GM19397 (cell line): ENCODE measurements around the gene ELN.
"Not testable (repeated sequence)": the region's sequence is repeated elsewhere in the genome, so short reads cannot be mapped to it uniquely, and the experiment has no call there.

ENCODE experiments used
- ATAC-seq: cut with Tn5 transposase; IDR thresholded peaks from one replicate; pipeline ENCODE4 v1.9.1; 2021; ENCODE audit warnings: mild to moderate bottlenecking, moderate library complexity; ENCODE audit not compliant: unreplicated experiment

The ELN gene

DNA sequence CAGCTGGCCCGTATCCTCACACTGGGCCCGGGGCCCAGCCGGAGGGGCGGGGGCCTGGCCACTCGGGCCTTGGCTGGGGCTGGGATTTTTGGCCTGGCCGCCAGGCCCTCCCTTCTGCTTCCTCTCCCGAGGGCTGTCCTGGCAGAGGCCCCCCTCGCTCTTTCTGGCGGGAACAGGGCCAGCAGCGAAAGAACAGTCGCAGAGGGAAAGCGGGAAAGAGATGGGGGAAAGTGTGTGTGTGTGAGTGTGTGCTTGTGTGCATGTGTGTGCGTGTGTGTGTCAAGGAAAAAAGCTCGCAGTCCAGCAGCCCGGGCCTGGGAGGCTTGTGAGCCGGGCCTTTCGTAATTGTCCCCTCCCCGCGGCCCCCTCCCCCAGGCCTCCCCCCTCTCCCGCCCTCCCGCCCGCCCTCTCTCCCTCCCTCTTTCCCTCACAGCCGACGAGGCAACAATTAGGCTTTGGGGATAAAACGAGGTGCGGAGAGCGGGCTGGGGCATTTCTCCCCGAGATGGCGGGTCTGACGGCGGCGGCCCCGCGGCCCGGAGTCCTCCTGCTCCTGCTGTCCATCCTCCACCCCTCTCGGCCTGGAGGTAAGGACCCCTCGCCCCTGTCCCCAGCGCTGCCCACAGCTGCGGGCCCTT lies at the start of gene ELN:
TSS of gene ELN (plus strand) at position 491 of the 638 bp plus-strand sequence. CDS start at position 506, 15 bp downstream.
- no peak for ATAC-seq

DNA sequence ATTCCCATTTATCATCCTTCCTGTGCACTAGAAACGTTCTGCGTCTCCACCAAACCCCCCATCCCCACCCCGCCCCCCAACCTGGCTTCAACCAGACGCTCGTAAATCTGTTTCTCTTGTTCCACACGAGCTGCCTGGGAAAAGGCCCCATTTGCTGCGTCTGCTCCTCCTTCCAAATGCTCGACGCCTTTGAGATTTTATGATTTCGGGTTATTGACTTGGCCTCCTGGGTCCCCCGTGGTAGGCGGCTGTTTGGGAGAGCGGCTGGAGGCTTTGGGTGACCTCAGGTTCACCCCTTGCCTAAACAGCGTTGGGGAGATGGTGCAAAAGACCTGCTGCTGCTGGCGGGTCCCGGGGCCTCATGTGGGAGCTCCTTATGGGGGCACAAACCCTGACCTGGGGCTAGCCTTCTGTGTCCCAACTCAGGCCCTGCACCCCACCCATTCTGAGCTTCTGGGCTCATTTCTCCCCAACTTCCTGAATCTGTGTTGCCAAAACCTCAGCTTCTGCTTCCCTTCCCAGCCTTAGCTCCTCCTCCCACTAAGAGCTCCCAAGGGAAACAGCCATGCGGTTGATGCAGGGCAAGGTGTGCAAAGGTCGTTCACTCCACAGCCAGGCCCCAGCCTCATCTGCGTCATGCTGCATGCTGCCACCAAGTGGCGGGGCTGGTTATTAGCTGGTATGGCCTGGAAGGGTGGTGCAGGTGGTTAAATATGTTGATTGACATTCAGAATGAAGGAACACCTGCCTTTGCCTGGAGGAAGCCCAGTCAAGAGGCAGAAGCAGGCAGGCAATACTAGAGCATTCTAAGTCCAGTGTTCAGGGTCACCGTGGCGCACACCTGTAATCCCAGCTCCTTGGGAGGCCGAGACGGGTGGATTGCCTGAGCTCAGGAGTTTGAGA lies 49.1 kb upstream of the ELN start:
- no peak for ATAC-seq

DNA sequence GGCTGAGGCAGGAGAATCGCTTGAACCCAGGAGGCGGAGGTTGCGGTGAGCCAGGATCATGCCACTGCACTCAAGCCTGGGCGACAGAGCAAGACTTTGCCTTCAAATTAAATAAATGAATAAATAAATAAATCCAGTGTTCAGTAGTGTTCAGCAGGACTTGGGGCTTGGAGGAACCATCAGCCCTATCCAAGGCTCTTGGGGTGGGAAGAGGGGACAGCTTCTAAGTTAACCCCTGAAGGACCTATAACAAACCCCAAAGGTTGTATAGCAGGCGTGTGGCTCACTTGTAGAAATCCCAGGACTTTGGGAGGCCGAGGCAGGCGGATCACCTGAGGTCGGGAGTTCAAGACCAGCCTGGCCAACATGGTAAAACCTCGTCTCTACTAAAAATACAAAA lies 48.3 kb upstream of the ELN start:
- ATAC-seq = not testable (repeated sequence)

DNA sequence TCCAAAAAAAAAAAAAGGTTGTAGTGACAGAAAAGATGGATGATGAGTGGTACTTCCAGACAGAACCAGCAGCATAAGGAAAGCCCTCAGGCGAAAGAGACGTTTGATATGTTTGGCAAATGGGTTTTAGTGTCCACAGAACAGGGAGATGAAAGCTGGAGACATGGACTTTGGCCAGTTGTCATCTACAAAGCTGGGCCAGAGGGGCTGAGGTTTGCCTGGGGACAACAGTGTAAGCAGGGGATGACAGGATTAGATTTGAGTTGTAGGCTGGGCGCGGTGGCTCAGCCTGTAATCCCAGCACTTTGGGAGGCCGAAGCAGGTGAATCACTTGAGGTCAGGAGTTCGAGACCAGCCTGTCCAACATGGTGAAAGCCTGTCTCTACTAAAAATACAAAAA lies 47.8 kb upstream of the ELN start:
- no peak for ATAC-seq

DNA sequence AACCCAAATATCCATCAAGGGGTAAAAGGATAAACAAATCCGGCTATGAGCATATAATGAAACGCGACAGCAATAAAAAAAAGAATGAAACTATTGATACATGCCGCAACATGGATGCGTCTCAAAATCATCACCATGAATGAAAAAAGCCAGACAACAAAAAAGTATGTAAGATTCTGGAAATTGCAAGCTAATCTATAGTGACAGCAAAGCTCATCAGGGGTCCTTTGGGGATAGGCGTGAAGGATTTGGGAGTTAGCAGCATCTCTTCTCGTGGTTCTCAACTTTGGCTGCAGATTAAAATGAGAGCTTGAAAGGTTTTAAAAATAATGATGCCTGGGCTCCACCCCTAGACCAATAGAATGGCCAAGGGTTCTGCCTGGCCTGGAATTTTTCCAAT lies 46.0 kb upstream of the ELN start:
- ATAC-seq = no peak

DNA sequence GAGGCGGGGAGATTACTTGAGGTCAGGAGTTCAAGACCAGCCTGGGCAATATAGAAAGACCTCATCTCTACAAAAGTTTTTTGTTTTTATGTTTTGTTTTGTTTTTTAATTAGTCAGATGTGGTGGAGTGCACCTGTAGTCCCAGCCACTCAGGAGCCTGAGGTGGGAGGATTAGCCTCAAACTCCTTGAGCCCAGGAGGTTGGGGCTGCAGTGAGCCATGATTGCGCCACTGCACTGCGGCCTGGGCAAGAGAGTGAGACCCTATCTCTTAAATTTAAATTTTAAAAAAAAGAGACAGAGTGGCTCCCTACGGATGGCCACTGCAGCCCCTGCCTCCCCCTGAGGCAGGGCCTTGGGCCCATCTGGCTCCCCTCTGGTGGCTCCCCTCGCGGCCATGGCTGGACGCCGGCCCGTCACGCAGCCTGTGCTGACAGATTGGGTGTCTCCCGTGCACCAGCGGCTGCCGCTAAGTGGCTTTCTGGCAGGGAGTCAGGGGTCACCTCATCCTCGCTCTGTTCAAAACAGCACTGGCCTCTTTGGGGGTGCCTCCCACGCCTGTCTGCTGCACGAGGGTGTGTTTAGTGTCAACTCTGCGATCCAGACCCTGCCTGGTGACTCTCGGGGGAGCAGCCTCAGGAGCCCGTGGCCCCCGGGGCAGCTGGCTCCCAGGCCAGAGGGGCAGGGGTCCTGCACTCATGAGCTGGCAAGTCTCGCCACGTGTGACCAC lies 44.4 kb upstream of the ELN start:
- ATAC-seq = no peak

DNA sequence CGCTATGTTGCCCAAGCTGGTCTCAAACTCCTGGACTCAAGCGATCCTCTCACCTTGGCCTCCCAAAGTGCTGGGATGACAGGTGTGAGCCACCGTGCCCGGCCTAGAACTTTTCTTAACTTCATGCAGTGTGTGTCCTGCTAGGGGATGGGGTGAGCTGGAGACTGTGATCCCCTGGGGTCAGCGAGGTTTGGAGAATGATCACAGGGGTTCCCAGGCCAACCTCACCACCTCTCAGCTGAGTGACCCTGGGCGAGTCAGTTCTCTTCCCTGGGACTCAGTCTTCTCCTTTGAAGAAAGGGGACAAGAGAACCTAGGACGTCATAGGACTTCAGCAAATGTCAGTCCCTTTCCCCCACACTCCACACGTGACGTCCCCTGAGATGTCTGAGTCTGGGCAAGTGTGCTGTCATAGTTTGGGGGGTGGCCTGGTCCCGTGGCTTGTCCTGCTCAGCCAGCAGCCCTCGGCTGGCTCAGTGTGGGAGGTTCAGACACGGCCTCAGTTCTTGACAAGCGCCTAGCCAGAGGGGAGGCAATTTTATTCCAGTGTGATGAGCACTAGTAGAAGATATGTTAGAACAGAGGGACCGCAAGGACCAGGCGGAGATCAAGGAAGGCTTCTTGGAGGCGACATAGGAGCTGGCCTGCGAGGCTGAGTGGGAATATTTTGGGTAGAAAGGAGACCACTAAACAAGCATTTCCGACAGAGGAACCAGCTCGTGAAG lies 43.3 kb upstream of the ELN start:
- ATAC-seq = no peak

DNA sequence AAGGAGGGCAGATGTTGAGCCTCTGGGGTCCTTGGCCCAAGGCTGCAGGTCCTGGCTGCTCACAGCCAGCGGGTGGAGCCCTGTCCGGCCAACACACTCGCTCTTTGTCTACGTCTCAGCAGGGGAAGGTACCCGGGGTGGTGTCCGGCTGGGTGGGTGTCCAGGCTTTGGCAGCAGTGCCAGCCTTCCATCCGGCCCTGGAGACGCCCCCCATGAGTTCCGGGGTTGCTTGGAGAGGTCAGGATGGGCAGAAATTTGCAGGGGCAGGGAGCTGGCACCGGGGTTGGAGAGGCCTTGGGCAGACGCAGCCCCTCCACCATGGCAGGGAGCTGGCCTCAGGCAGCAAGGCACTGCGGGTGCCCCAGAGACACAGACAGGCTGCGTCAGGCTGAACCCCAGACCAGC lies 42.2 kb upstream of the ELN start:
- ATAC-seq = no peak

DNA sequence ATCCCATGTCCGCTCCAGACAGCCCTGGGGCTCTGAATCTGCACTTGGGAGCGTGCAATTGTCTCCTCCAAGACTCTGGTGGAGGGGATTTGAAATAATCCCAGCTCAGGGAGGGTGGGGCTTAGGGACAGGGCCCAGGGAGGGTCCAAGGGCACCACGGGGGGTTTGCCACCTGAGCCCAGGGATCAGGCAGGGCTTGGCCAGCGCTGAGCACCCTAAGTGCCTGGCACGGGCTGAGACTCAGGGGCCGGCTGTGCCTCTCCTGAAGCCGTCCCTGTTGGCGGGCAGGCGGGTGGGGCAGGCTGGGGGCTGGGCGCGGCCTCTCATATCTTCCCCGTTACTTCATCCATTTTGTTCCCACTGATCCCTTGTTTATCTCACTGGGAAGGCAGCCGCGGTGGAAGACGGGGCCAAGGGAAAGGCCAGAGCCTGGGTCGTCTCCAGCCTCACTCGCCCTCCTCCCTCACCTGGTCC lies 41.8 kb upstream of the ELN start:
- ATAC-seq = no peak

DNA sequence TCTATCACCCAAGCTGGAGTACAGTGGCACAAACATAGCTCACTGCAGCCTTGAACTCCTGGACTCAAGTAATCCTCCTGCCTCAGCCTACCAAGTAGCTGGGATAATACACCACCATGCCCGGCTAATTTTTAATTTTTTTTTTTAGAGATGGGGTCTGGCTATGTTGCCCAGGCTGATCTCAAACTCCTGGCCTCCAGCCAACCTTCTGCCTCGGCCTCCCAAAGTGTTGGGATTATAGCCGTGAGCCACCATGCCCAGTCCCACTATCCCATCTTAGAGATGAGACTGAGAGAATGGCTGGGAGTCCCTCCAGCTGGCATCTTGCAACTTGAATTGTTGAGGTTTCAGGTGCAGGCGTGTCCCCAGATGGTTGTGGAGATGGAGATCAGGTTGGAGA lies 40.7 kb upstream of the ELN start:
- ATAC-seq = no peak

DNA sequence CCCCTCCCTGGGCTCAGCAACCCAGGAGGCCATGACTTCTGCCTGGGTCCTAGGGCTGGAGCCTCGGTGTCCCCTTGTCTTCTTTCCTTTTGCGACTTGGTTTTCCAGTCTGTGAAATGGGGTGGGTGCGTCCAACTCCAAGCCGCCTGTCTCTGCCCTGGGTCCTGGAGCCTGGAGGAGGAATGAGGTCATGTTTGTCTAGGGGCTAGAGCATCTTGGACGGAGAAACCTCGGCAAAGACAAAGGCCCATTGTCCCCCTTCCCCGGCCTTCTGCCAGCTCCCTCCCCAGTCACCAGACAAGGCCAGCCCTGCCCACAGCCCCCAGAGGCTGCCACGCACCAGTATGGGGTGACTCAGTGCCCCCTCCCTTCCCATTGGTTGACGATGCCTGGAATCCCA lies 39.8 kb upstream of the ELN start:
- ATAC-seq = no peak

DNA sequence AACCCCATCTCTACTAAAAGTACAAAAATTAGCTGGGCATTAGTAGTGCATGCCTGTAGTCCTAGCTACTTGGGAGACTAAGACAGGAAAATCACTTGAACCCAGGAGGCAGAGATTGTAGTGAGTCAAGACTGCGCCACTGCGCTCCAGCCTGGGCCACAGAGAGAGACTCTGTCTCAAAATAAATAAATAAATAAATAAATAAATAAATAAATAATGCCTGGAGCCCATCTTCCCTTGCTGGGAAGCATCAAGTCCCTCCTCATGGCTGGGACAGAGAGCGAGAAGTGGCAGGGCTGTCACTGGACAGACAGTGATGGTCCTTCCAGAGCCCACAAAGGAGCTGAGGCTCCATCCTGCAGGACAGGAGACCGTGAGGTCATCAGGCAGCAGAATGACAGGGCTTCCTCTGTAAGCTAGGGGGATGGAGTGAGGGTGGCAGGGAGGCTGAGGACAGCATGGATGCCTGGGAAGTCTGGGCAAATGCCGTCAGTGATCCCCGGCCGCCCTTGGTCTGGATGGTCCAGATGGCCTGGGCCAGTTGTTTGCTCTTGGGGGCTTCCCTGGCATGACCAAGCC lies 36.4 kb upstream of the ELN start:
- no peak for ATAC-seq

DNA sequence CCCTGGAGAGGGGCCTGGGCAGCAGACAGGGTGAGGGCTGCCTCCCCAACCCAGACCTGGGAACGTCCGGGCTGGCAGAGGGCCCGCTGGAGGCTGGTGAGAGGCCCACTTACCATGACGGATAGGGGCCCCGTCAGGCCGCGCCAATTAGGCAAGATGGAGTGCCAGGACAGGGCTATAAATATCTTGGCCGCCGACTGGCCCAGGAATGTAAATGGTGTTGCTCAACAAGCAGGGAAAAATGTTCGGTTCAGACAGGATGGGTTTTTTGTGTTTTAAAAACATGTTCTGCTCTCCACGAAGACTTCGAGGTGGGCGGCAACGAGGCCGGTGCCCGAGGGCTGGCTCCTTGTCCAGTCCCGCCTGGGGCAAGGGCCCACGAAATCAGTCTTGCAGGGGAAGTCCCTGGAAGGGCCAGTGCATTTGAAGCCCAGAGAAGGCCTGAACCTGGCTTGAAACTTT lies 35.8 kb upstream of the ELN start:
- ATAC-seq = no peak

DNA sequence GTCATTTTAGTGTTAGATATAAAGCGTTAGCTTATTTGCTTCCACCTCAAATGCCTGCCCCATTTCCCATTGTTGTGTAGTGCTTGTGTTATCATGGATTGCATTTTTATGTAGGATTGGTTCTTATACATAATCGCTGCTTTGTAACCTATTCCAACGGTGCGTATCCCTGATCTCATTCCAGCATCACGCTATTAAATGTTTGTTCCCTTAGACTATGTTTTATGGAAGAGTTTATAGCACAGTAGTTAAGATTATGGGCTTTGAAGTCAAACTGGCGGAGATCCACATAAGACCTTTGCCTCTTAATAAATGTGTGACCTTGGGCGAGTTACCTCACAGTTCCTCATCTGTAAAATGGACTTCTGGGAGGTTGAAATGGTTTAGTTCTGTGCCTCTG lies 34.0 kb upstream of the ELN start:
- ATAC-seq = no peak

DNA sequence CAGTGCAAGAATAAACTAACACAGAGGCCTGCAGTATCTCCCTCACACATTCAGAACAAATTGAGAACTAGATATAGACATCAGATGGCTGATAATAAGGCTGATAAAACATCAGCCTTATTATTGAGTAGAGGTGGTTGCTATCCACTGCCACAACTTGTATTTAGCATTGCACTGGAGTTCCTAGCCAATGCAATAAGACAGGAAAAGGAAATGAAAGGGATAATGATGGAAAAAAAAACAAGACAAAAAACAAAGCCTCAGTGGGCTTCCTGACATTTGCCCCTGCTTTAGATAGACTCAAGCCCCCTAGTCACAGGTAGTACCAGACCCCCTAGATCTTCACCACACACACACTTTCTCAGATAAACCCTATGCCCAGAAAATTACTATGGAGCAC lies 33.2 kb upstream of the ELN start:
- no peak for ATAC-seq

DNA sequence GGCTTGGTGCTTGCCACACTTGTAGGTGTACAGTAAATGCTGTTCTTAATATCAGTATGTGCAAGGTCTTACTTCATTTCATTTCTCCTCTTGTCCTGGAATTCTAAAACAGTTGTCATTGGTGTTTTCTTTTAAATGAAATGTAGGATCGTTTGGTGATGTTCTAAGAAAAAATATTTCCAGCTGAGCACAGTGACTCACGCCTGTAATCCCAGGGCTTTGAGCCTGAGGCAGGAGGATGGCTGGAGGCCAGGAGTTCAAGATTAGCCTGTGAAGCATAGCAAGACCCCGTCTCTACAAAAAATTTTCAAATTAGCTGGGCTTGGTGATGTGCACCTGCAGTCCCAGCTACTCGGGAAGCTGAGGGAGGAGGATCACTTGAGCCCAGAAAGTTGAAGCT lies 32.6 kb upstream of the ELN start:
- no peak for ATAC-seq

DNA sequence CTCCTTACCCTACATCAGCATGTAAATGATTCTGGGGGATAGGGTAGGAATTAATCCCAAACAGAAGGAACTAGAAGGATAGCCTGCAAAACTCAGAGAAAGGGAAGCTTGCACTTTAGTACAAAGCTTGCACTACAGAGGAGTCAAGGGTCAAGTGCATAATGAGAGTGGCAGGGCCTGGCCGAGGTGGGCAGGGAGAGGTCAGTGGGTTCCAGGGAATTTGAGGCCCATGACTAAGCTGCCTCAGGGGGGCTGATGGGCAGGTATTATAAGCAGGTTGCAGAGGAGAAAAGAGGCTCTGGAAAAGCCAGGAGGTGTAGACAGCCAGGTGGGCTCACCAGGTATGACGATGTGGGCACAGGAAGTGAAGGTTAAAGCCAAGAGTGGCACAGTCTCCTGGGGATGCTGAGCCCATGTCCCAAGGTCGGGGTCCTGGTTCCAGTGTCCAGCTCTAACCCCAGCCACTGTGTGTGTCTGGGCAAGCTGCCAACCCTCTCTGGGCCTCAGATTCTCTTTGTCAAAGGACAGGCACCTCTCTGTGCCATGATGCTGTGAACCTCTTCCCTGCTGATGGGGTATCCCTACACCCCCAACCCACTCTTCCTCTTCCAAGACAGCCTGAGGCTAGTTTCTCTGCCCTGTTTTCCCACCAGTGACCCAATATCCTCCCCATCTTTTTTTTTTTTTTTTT lies 32.0 kb upstream of the ELN start:
- no peak for ATAC-seq

DNA sequence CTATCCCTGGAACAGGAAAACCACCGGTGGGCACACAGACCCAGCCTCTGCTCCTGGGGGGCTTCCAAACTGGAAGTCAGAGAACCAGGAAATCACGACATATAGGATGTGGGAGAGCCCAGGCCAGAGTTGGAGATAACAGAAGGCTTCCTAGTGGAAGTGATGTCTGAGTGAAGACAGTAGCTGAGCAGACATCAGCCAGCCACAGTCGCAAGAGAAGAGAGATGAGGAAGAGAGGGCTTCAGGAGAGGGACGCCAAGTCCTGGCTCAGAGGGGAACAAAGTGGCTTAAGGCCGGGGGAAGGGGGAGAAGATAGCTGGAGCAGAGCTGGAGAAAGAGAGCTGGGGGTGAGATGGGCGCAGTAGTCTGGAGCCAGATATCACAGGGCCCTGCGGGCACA lies 30.9 kb upstream of the ELN start:
- ATAC-seq = no peak

DNA sequence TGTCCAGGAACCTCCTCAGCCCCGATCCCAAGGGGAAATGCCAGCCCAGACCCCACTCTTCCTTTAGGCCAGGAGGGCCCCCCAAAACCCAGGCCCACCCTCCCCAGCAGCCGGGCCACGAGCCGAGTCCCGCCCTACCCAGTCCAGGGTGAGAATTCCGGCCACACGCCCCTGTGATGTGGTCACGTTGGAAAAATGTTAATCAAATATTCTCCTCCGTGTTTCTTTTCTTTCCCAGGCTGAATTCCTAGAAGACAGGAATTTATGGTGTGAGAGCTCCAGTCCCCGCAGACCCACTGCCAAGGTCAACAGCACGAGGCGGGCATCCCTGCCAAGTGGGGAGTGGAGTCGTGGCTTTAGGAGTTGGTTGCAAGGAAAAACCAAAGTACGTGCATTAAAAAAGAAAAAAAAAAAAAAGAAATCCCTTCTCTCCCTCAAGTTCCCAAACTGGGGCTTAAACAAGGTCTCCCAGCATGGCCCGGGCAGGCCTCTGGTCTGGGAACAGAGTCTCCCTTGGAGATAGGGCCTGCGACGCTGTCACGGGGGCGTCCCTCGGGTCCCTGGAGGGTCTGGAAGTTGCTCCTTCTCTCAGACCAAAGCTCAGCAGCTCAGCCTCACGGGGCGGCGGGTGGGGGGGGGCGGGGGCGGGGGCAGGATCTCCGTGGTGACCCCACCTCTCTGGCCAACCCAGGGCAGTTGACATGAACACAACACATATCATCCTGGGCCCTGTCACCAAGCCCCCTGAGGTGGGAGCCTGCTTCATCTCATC lies 28.1 kb upstream of the ELN start:
- no peak for ATAC-seq
